Measurements from ENCODE around the gene MYMX. TPM values are rescaled to one million over a fixed set of nuclear protein-coding genes. Genes with fewer than 3 reads are reported as not detected.
"Not testable (repeated sequence)": the region's sequence is repeated elsewhere in the genome, so short reads cannot be mapped to it uniquely, and the experiment has no call there.

The MYMX gene
- total and polyA plus RNA-seq, 4 donors = 0.22 TPM; not detected in 3

DNA sequence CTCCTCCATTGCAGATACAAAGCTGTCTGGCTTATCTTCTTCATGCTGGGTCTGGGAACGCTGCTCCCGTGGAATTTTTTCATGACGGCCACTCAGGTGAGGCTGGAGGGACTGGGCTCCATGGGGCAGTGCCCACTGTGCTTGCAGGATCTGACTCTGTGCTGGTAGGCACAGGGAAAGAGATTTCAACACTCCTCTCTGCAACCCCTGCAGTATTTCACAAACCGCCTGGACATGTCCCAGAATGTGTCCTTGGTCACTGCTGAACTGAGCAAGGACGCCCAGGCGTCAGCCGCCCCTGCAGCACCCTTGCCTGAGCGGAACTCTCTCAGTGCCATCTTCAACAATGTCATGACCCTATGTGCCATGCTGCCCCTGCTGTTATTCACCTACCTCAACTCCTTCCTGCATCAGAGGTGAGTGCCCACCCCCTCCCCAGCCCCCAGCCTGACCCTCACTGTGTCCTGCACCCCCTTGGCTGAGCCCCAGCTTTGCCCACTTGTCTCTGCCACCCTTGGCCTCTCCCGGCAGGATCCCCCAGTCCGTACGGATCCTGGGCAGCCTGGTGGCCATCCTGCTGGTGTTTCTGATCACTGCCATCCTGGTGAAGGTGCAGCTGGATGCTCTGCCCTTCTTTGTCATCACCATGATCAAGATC lies 12.8 kb downstream of the MYMX start:
- DNase-seq (ENCODE audit: low read depth in 4 of 6, low spot score in 6 of 6) = no peak

DNA sequence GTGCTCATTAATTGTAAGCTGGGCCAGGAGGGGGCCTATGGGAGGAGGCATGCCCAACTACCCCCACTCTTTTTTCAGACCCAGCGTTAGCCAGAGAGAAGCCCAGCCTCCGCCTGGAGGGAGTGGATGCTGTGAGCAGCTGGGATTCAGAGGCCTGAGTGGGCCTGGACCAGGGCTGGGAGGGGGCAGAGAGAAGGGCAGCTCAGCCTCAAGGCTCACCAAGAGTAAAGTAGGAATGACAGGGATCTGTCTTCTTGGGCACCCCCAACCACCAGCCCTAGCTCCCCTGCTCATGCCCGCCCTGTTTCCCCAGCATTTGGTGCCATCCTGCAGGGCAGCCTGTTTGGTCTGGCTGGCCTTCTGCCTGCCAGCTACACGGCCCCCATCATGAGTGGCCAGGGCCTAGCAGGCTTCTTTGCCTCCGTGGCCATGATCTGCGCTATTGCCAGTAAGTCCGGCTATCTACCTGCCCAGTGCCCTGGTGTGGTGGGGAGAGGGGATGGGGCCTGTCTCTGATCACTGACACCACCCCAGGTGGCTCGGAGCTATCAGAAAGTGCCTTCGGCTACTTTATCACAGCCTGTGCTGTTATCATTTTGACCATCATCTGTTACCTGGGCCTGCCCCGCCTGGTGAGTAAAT lies 13.4 kb downstream of the MYMX start:
- no peak for DNase-seq (ENCODE audit: low read depth in 4 of 6, low spot score in 6 of 6)
- WGBS (ENCODE audit: insufficient coverage) = 95% methylated on average over 4 of the region's 10 CpGs
- Histone ChIP-seq H3K27ac (ENCODE audit: low read depth, low read length) (no peak overlapping the region), H3K27me3 (ENCODE audit: control insufficient read depth, insufficient read depth, low read length) (no peaks in the 10 kb centered on the region), H3K36me3 (ENCODE audit: control insufficient read depth, insufficient read depth, low read length) (peaks cover 47% of the 10 kb centered on the region), H3K4me3 (ENCODE audit: low read depth, low read length) (no peak overlapping the region), H3K4me1 (ENCODE audit: control insufficient read depth, insufficient read depth, low read length) (peaks cover 60% of the 10 kb centered on the region), H3K9me3 (ENCODE audit: control insufficient read depth, insufficient read depth, low read length) (no peaks in the 10 kb centered on the region)

More for the DNA sequence above, 12.8 kb downstream of the MYMX start:
- Histone ChIP-seq H3K4me3 (ENCODE audit: low read depth, low read length) (no peak overlapping the region), H3K36me3 (ENCODE audit: control insufficient read depth, insufficient read depth, low read length) (peaks cover 47% of the 10 kb centered on the region), H3K9me3 (ENCODE audit: control insufficient read depth, insufficient read depth, low read length) (no peaks in the 10 kb centered on the region), H3K27me3 (ENCODE audit: control insufficient read depth, insufficient read depth, low read length) (no peaks in the 10 kb centered on the region), H3K27ac (ENCODE audit: low read depth, low read length) (no peak overlapping the region), H3K4me1 (ENCODE audit: control insufficient read depth, insufficient read depth, low read length) (peaks cover 58% of the 10 kb centered on the region)
- WGBS (ENCODE audit: insufficient coverage) = 89% methylated on average over 11 of the region's 11 CpGs

GRCh38 chr6:44231426-44231825 lies 14.7 kb downstream of the MYMX start:
- DNase-seq (ENCODE audit: low read depth in 4 of 6, low spot score in 6 of 6); H3K27me3 ChIP-seq (ENCODE audit: control insufficient read depth, insufficient read depth, low read length); H3K4me3 ChIP-seq (ENCODE audit: low read depth, low read length); H3K27ac ChIP-seq (ENCODE audit: low read depth, low read length); H3K9me3 ChIP-seq (ENCODE audit: control insufficient read depth, insufficient read depth, low read length): not testable (repeated sequence)
- Histone ChIP-seq H3K36me3 (ENCODE audit: control insufficient read depth, insufficient read depth, low read length) (peaks cover 49% of the 10 kb centered on the region), H3K4me1 (ENCODE audit: control insufficient read depth, insufficient read depth, low read length) (peaks cover 55% of the 10 kb centered on the region)
- WGBS (ENCODE audit: insufficient coverage) = 100% methylated on average over 7 of the region's 9 CpGs

DNA sequence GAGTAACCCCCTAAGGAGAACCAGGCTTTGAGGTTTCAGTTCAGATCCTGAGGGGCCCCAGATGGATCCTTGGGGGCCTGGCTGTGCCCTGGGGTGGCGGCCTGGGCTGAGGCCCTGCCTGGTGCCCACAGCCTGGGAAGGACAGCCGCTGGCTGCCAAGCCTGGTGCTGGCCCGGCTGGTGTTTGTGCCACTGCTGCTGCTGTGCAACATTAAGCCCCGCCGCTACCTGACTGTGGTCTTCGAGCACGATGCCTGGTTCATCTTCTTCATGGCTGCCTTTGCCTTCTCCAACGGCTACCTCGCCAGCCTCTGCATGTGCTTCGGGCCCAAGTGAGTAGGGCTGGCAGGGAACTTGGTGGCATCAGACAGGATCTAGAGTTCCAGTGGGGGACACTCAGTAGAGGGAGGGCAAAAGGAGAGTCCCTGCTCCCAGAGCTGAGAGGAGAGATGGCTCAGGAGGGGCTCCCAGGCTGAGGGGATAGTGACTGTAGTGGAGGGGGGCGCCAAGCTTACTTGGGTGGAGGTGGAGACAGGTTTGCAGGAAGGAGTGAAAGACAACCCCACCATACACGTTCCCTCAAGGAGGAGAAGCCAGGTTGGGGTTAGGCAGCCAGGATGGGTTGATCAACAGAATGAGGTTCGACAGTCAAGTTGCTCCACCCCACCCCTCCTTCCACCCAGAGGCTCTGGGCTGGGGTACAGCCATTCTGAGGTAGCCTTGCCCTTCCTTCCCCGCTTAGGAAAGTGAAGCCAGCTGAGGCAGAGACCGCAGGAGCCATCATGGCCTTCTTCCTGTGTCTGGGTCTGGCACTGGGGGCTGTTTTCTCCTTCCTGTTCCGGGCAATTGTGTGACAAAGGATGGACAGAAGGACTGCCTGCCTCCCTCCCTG lies 16.2 kb downstream of the MYMX start:
- no peaks in the 10 kb centered on the region for H3K27me3 ChIP-seq (ENCODE audit: control insufficient read depth, insufficient read depth, low read length)
- peaks cover 50% of the 10 kb centered on the region for H3K4me1 ChIP-seq (ENCODE audit: control insufficient read depth, insufficient read depth, low read length)
- no peaks in the 10 kb centered on the region for H3K9me3 ChIP-seq (ENCODE audit: control insufficient read depth, insufficient read depth, low read length)
- 96% methylated on average over 12 of the region's 16 CpGs for WGBS (ENCODE audit: insufficient coverage)
- no peak overlapping the region for H3K4me3 ChIP-seq (ENCODE audit: low read depth, low read length)
- H3K36me3 ChIP-seq (ENCODE audit: control insufficient read depth, insufficient read depth, low read length) = peaks cover 45% of the 10 kb centered on the region
- H3K27ac ChIP-seq (ENCODE audit: low read depth, low read length) = no peak overlapping the region
- DNase-seq (ENCODE audit: low read depth in 4 of 6, low spot score in 6 of 6) = no peak

DNA sequence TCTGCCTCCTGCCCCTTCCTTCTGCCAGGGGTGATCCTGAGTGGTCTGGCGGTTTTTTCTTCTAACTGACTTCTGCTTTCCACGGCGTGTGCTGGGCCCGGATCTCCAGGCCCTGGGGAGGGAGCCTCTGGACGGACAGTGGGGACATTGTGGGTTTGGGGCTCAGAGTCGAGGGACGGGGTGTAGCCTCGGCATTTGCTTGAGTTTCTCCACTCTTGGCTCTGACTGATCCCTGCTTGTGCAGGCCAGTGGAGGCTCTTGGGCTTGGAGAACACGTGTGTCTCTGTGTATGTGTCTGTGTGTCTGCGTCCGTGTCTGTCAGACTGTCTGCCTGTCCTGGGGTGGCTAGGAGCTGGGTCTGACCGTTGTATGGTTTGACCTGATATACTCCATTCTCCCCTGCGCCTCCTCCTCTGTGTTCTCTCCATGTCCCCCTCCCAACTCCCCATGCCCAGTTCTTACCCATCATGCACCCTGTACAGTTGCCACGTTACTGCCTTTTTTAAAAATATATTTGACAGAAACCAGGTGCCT lies 16.9 kb downstream of the MYMX start:
- peak overlapping the region; percentile 86 for H3K27ac ChIP-seq (ENCODE audit: low read depth, low read length)
- H3K36me3 ChIP-seq (ENCODE audit: control insufficient read depth, insufficient read depth, low read length) = peaks cover 40% of the 10 kb centered on the region
- H3K9me3 ChIP-seq (ENCODE audit: control insufficient read depth, insufficient read depth, low read length) = no peaks in the 10 kb centered on the region
- no peak overlapping the region for H3K4me3 ChIP-seq (ENCODE audit: low read depth, low read length)
- H3K4me1 ChIP-seq (ENCODE audit: control insufficient read depth, insufficient read depth, low read length) = peaks cover 49% of the 10 kb centered on the region
- DNase-seq (ENCODE audit: low read depth in 4 of 6, low spot score in 6 of 6) = no peak
- H3K27me3 ChIP-seq (ENCODE audit: control insufficient read depth, insufficient read depth, low read length) = no peaks in the 10 kb centered on the region
- 73% methylated on average over 11 of the region's 14 CpGs for WGBS (ENCODE audit: insufficient coverage)

DNA sequence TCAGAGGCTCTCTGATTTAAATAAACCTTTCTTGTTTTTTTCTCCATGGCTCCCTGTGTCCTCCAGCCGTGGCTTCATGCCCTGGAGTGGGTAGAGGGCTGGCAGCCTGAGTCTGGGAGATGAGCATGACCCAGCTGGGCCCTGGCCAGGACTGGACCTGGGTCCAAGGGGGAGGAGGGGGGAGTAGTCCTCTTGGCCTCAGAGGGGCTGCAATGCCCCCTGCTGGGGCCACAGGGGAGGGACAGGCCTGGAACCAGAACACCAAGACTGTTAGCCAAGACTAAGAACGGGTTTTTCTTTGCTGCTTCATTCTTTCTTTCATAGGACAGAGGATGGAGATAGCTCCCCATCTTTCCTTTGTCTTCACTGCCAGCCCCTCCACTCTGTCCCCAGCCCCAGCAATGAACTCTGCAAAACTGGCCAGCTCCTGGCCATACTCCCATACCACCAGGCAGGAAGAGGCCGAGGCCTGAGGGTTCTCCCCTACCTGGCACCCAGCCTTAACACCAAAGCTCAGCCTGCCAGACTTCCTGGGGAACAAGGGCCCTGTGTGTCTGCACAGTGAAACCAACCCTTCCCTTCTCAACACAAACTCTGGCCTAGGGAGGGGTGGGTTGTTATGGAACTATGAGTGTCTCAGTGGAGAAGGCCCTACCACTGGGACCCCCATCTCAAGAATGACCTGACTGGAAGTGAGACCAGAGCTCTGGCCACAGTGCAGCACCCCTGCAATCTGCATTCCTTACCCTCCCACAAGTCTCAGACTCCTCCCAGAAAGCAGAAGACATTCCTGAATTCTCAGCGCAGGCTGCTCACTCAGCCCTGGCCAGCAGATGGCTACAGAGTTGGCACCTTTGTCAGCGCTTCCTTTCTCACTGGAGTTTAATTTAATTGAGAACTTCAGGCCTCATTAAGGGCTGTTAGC lies 17.6 kb downstream of the MYMX start:
- 19% methylated on average over 3 of the region's 5 CpGs for WGBS (ENCODE audit: insufficient coverage)
- peak in 3 of 6 donors; percentile 79 to 91 (median 86) for DNase-seq (ENCODE audit: low read depth in 4 of 6, low spot score in 6 of 6)
- Histone ChIP-seq H3K4me1 (ENCODE audit: control insufficient read depth, insufficient read depth, low read length) (peaks cover 44% of the 10 kb centered on the region), H3K36me3 (ENCODE audit: control insufficient read depth, insufficient read depth, low read length) (peaks cover 36% of the 10 kb centered on the region), H3K9me3 (ENCODE audit: control insufficient read depth, insufficient read depth, low read length) (no peaks in the 10 kb centered on the region), H3K4me3 (ENCODE audit: low read depth, low read length) (no peak overlapping the region), H3K27me3 (ENCODE audit: control insufficient read depth, insufficient read depth, low read length) (no peaks in the 10 kb centered on the region), H3K27ac (ENCODE audit: low read depth, low read length) (peak overlapping the region; percentile 86)

DNA sequence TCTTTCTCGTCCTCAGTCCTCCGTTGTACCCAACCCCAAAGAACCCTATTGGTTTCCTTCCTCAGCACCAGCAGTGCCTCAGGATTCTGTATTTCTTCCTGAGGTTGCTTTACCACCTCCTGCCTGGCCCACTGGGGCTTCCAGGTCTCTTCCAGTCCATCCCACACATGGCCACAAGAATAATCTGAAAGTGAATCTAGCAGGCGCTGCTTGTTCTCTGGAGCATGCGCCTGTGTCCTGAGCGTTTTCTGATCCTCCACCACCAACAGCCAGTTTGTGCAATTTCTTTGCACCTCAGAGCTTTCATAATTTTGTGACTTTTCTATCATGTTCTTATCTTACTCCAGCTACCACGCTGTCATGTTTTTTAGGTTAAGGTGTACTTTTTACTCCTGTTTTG lies 18.5 kb downstream of the MYMX start:
- Histone ChIP-seq H3K36me3 (ENCODE audit: control insufficient read depth, insufficient read depth, low read length) (peaks cover 26% of the 10 kb centered on the region), H3K4me3 (ENCODE audit: low read depth, low read length) (no peak overlapping the region), H3K9me3 (ENCODE audit: control insufficient read depth, insufficient read depth, low read length) (no peaks in the 10 kb centered on the region), H3K27ac (ENCODE audit: low read depth, low read length) (peak overlapping the region; percentile 86), H3K4me1 (ENCODE audit: control insufficient read depth, insufficient read depth, low read length) (peaks cover 44% of the 10 kb centered on the region), H3K27me3 (ENCODE audit: control insufficient read depth, insufficient read depth, low read length) (no peaks in the 10 kb centered on the region)
- DNase-seq (ENCODE audit: low read depth in 4 of 6, low spot score in 6 of 6) = no peak
- 60% methylated on average over 5 of the region's 6 CpGs for WGBS (ENCODE audit: insufficient coverage)

DNA sequence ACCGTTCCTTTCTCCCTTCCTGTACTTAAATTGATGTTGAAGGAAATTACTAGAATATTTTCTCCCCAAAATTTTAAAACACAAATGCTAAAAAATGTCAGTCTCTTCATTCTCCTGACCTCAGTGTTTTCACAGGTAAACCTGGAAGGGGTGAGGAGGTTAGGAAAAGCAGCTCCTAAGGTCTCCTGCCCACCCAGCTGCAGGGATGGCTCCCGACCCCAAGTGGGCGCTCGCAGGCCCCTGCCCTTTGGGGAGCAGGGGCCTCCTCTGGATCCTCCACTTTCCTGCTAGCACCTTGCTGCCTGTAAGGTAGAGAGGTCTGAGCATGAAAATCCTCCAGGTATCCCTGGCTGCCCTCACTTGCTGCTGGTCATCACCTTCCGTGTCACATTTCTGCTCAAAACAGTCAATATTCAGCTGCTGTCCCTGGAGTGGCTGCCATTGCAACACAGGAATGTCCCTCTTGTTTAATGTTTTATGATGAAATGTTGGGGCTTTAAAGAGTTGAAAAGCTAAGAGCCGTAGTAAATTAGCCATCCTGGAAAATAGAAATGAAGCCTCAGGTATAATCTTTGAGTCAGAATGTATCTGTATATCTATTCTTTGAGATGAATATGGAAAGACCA lies 19.3 kb downstream of the MYMX start:
- H3K36me3 ChIP-seq (ENCODE audit: control insufficient read depth, insufficient read depth, low read length) = peaks cover 22% of the 10 kb centered on the region
- no peaks in the 10 kb centered on the region for H3K27me3 ChIP-seq (ENCODE audit: control insufficient read depth, insufficient read depth, low read length)
- WGBS (ENCODE audit: insufficient coverage) = 87% methylated on average over 3 of the region's 6 CpGs
- no peaks in the 10 kb centered on the region for H3K9me3 ChIP-seq (ENCODE audit: control insufficient read depth, insufficient read depth, low read length)
- H3K27ac ChIP-seq (ENCODE audit: low read depth, low read length) = no peak overlapping the region
- peaks cover 44% of the 10 kb centered on the region for H3K4me1 ChIP-seq (ENCODE audit: control insufficient read depth, insufficient read depth, low read length)
- no peak for DNase-seq (ENCODE audit: low read depth in 4 of 6, low spot score in 6 of 6)
- H3K4me3 ChIP-seq (ENCODE audit: low read depth, low read length) = no peak overlapping the region
